HG03565 (cell line): Measurements from ENCODE around the gene CLASP1.

Experiments used
- ATAC-seq: cut with Tn5 transposase; IDR thresholded peaks from one replicate; pipeline ENCODE4 v1.9.1; 2021; ENCODE audit warnings: mild to moderate bottlenecking, moderate library complexity; ENCODE audit not compliant: unreplicated experiment

CLASP1 gene

GRCh38 chr2:121510857-121511256 lies 138.4 kb downstream of the CLASP1 start:
- ATAC-seq, result no peak

DNA sequence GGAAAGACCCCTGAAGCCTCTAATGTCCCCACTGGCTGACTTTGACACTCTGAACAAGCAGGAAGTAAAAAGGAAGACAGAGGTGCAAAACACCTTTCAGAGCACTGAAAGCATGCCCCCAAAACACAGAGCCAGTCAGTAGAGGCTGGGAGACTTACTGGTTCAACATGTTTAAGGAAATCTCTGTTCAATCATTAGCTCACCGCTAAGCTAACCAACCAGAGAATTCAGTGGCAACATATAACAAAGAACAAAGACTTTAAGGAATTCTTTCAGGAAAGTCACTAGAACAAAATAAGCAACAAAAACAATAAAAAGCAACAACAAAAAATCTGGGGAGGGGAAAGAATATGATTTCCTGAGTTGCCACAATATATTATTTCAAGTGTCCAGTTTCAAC lies 142.6 kb downstream of the CLASP1 start:
- no peak for ATAC-seq

DNA sequence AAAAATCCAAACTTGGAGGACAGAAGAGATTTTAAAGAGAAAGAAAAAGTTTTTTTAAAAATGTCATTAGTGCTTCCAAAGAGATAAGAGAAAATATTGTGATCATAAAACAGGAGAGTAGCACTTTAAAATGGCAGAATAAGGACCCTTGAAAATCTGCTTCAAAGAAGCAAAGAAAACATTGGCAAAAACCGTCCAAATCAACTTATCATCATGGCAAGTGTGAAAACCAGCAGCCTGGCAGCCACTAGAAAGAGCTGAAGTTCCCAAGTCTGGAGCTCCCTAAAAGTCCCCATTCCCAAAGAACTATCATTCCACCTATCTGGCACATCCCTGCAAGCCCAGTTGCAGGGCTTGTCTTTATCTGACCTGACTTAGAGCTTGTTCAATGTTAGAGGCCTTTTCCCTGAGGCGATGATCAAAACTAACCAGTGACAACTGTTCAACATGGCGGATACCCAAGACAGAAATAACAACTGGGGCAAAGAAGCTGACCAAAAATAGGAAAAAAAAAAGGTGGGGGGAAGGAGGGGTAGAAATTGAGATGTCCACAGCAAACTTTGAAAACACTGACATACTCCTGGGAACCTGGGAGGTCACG lies 143.2 kb downstream of the CLASP1 start:
- no peak for ATAC-seq

DNA sequence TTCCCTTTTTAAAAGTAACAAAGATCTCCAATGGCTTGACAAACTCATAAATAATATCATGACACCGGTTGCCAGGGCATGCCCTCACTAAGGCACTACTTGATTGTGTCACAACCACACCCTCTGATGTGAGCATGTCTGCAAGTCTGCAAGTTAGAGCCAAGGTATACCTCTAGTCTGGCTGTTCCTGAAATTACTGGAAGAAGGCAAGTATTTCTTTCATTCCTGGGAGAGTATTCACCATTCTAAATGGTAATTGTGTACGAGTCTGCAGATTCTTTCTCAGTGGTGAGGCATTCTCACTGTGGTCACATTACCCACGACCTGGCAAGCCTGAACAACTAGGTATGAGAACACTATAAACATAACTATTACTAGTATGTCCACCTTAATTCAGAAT lies 144.3 kb downstream of the CLASP1 start:
- no peak for ATAC-seq

DNA sequence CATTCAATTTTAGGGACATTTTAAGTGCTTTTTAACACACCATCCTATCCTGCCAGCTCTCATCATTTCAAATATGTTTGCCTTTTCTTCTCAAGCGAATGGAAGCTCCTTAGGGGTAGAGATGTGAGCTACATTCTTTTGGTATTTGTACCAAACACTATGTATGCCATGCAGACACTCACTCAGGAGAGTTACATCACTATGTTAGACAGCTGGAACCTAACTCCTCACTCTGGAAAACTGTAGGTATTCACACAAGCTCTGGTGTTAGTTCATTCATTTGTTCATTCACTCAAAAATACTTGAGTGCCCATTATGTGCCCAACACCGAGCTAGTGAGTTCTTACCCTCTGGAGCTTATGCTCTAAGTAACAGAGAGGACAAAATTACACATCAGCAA lies 144.9 kb downstream of the CLASP1 start:
- ATAC-seq, result no peak

GRCh38 chr2:121502781-121503180 lies 146.5 kb downstream of the CLASP1 start:
- no peak for ATAC-seq

- ATAC-seq, result no peak
These were observed 147.0 kb downstream of the CLASP1 start for GRCh38 chr2:121502246-121502645.

DNA sequence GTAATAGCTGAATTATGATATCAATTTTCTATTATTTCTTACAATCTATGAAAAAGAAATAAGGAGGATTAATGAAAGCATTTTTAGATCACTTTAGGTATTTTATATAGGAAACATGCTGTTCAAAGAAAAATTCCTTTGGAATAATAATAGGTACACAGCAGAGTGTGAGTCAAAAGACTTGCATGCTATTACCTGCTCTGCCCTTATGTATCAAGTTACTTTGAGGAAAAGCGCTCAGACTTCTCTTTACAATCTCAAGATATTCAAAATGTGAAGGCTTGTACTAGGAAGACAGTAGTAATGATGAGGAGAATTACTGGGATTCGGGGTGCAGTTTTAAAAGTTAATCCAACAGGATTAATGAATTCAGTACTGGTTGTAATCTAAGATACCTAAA lies 147.7 kb downstream of the CLASP1 start:
- ATAC-seq, result no peak

DNA sequence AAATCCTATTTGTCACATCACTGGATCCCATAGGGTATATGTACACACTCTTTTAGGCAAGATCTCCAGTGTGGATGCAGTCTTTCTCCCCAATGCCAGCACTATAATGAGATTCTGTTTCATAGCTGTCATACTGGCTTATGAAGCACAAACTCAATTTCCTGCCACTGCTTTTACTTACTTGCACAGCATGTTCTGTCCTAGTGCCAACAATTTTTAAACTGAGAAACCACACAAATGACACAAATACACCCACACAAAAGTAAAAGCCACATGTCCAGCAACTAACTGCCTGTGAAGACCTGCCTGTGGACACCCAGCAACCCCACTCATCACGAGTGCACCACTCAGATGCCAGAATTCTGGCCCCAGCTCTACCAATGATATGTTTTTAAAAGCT lies 148.2 kb downstream of the CLASP1 start:
- ATAC-seq, result peak; percentile 47

- ATAC-seq, result no peak
These were observed 150.5 kb downstream of the CLASP1 start for GRCh38 chr2:121498731-121499130.

GRCh38 chr2:121492409-121492808 lies 156.9 kb downstream of the CLASP1 start:
- no peak for ATAC-seq

DNA sequence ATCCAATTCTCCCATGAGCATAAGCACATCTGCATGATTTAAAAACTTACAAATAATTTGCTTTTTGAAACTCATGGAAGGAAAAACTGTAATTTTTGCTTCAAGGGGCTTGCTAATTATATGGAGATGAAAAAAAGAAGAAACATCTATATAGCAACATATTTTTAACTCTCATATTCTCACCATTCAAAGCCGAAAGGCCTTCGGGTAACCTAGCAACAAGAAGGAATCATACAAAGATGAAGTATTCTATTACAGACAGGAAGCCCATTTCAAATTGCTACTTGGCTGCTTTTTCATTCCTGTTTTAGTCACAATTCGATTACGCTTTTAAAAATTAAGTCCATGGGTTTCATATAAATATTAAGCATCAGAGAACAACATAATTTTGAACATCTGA lies 157.7 kb downstream of the CLASP1 start:
- ATAC-seq, result no peak

GRCh38 chr2:121490584-121491133 lies 158.6 kb downstream of the CLASP1 start:
- no peak for ATAC-seq

GRCh38 chr2:121489911-121490583 lies 159.2 kb downstream of the CLASP1 start:
- no peak for ATAC-seq

DNA sequence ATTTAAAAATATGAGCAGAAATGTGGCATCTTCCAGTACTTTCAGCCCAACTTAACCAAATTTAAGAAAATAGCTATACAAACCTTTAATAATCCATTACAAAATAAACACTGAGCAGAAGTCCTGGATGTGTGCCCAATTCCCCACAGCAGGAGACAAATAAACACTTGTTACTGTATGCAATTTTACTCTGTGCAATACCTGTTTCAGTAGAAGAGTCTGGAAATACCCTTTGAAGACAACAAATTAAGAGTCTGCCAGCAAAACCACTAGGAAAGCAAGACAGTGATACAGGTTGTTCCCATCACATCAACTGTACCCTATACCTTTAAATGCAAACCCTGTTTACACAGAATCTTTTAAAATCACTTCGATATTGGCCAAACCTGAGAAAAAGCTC lies 160.0 kb downstream of the CLASP1 start:
- peak; percentile 56 for ATAC-seq

DNA sequence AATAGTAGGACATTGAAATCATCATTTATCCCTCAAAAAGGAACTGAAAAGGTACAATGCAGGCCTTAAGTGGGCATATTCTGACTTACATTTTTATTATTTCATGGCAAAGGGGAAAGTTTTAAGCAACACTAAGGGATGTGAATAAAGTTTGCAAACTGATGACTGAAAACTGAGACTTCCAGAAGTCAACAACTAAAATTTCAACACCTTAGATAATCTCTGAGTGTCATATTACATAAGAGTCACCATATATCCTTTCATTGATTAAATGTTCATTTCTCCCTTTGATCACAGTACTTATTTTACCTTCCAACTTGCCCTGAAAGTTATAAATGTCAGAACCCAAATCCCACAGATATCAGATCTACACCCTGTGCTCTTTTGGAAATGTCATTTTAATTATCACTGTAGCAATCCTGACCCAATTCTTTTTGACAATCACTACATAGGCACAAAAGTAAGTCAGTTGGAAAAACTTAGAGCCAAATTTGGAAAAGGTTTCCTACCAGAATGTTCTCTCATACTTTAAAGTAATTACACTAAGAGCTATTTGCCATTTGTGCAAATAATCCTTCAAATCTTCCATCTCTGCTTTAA lies 163.0 kb downstream of the CLASP1 start:
- ATAC-seq, result no peak

DNA sequence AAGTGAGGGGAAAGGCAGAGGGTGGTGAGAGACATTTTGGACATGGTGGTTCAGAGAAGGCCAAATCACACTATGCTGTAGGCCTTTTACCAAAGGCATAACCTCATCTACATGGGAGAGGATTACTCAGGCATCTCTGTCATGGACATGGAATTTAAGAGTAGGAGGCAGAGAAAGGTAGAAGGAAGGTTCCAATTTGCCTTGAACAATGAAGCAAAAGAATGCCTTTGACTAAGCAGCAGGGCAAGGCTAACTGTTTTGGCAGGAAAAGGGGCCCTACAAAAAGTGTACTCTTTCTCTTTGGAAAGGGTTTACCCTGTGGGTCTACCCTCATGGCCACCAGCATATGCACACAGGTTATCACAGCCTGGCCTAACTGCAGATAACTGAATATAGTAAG lies 164.2 kb downstream of the CLASP1 start:
- ATAC-seq, result no peak

DNA sequence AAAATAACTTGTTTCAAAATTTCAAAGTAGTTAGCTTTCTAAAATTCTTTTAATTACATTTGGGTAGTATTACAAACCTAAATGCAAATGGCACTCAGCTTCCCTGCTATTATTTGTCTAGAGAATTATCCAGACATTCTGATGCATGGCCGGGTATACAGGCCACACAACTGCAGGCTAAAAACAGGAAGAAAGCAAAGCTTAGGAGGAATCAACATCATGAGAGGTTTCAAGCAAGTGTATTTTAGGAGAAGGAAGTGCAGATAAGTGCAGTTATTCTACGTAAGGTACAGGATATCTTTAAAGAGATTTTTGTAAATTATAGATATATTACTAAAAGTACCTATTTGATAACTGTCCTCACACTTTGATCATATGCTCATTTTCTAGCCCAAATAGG lies 165.4 kb downstream of the CLASP1 start:
- no peak for ATAC-seq

GRCh38 chr2:121483021-121483420 lies 166.2 kb downstream of the CLASP1 start:
- no peak for ATAC-seq

DNA sequence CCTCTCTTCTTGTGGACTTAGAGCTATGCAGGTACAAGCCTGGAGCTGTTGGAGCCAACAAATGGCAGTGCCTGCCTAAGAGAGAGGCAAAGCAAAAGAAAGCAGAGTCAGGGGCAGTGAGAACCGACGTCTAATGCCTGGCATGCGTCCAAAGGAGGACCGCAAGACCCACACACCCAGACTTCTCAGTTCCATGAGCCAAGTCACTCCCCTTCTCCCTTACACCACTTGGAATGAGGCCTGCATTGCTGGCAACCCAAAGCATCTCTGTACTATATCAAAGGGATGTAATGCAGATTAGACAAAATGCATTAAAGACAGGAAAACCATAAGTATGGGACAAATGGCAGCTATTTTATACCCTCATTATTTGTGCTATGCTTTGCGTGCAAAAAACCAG lies 168.4 kb downstream of the CLASP1 start:
- no peak for ATAC-seq

DNA sequence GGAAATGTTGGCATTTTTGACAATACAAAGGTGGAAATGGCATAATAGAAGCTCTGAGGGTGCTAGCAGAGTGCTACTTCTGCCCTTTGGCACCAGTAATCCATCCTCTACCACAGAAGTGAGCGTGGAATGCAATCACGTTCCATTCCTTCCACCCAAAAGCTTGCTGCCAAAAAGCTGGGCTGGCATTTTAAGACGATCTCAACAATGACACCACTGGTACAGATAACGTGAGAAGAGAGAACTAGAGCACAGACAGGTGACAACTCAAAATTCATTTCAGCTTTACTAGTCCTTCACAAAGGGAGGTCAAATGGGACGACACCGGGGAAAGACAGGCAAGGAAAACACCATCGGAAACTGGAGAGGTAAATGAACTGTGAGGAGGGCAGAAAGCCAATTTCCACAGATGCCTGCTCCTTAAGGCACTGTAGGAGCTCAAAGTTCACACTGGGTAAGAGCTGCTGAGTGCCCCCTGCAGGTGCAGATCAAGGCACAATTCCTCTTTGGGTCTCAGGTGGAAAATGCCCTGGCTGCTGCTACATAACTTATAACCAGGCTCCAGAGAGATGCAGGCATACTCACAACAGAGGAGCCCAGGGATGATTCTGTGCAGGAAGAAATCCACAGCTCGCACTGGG lies 169.3 kb downstream of the CLASP1 start:
- no peak for ATAC-seq
